HepG2 (cell line): ENCODE results near the gene TXNRD2. TPM values are rescaled to one million over a fixed set of nuclear protein-coding genes. Genes with fewer than 3 reads are reported as not detected.

Experiments used
- AGO2 ChIP-seq: fragments of 200-400 bp; formaldehyde crosslinking; optimal IDR thresholded peaks from 2 replicates; pipeline ENCODE3; 2017; ENCODE audit warnings: mild to moderate bottlenecking, low read depth, low read length, moderate library complexity
- DNMT3B ChIP-seq: conservative IDR thresholded peaks from 2 replicates; pipeline ENCODE4 v1.6.1; 2016; ENCODE audit warnings: missing biosample characterization, control low read depth
- HDAC1 ChIP-seq: sonication (generic); formaldehyde crosslinking; IDR thresholded peaks from 2 replicates; pipeline ENCODE4 v1.5.1; 2020; ENCODE audit warnings: mild to moderate bottlenecking, missing genetic modification reagents
- MAZ ChIP-seq, 2 experiments: sonication (generic) in 1 of 2; formaldehyde crosslinking in 1 of 2; IDR thresholded peaks; 2 replicates each; pipeline versions ENCODE4 v1.5.0 to v1.6.1; 2012 to 2020; ENCODE audit warnings: low read depth in 2 of 2, mild to moderate bottlenecking in 2 of 2, borderline replicate concordance in 1 of 2, improper control_type of control experiment in 1 of 2, low read length in 1 of 2, missing genetic modification reagents in 1 of 2, moderate library complexity in 1 of 2
- NFE2 ChIP-seq: sonication (generic); formaldehyde crosslinking; IDR thresholded peaks from 2 replicates; pipeline ENCODE4 v1.4.0; 2020; ENCODE audit warnings: missing genetic modification reagents
- RNF2 ChIP-seq: fragments of 450-650 bp; conservative IDR thresholded peaks from 2 replicates; pipeline ENCODE4 v1.6.1; 2016; ENCODE audit warnings: low read depth
- SALL2 ChIP-seq: sonication (generic); formaldehyde crosslinking; IDR thresholded peaks from 2 replicates; pipeline ENCODE4 v1.8.1; 2023; ENCODE audit warnings: mild to moderate bottlenecking, missing genetic modification reagents, inconsistent platforms
- SAP130 ChIP-seq: IDR thresholded peaks from 2 replicates; pipeline ENCODE4 v1.6.1; 2016; ENCODE audit warnings: low read depth
- SP4 ChIP-seq: sonication (generic); formaldehyde crosslinking; IDR thresholded peaks from 2 replicates; pipeline ENCODE4 v1.8.1; 2023; ENCODE audit warnings: mild to moderate bottlenecking, missing genetic modification reagents
- SYNCRIP ChIP-seq: fragments of 200-400 bp; formaldehyde crosslinking; IDR thresholded peaks from 2 replicates; pipeline ENCODE4 v1.6.1; 2018; ENCODE audit warnings: mild to moderate bottlenecking, low read depth, low read length; ENCODE audit not compliant: insufficient read depth
- ZNF180 ChIP-seq: sonication (generic); formaldehyde crosslinking; IDR thresholded peaks from 2 replicates; pipeline ENCODE4 v1.4.0; 2020; ENCODE audit warnings: low read depth, missing genetic modification reagents, borderline replicate concordance
- ZNF441 ChIP-seq: sonication (generic); formaldehyde crosslinking; IDR thresholded peaks from 2 replicates; pipeline ENCODE4 v1.7.0; 2021; ENCODE audit warnings: missing genetic modification reagents, borderline replicate concordance
- ZNF501 ChIP-seq: sonication (generic); formaldehyde crosslinking; IDR thresholded peaks from 2 replicates; pipeline ENCODE4 v1.5.1; 2020; ENCODE audit warnings: mild to moderate bottlenecking, moderate library complexity, missing genetic modification reagents
- ZNF619 ChIP-seq: sonication (generic); formaldehyde crosslinking; IDR thresholded peaks from 2 replicates; pipeline ENCODE4 v1.4.0; 2020; ENCODE audit warnings: mild to moderate bottlenecking, missing genetic modification reagents
- polyA plus RNA-seq, 8 experiments: library from polyadenylated mRNA; depleted of rRNA in 3 of 8; stranded (reverse) in 7 of 8; unstranded in 1 of 8; fragments of >200 nt; fragmentation: Illumina TruSeq in 4 of 8; extraction: Trizol in 4 of 8; gene quantifications; 2 replicates each; pipeline versions ENCODE4 v1.2.1 to v1.2.3, GENCODE V29; 2011 to 2016; ENCODE audit warnings: low read depth in 4 of 8, missing spikeins in 1 of 8, mixed read lengths in 1 of 8; ENCODE audit not compliant: insufficient read depth in 1 of 8
- total RNA-seq, 5 experiments: library from RNA; depleted of rRNA; stranded (reverse); fragments of >200 nt; fragmentation: Illumina TruSeq; extraction: Trizol; gene quantifications; 2 replicates each; pipeline ENCODE4 v1.2.3, GENCODE V29; 2016; ENCODE audit warnings: low read depth in 1 of 5
- TF ChIP-seq, protein P1 (sequence below): sonication (generic); formaldehyde crosslinking; IDR thresholded peaks from 2 replicates; pipeline ENCODE4 v1.4.0; 2020; ENCODE audit warnings: mild to moderate bottlenecking, missing genetic modification reagents

TXNRD2 gene
- total and polyA plus RNA-seq, 2 of the 13 experiments (the other 11 are each of a cell fraction or from before 2014, with no cell fraction given), result 17.5 to 18.6 TPM

DNA sequence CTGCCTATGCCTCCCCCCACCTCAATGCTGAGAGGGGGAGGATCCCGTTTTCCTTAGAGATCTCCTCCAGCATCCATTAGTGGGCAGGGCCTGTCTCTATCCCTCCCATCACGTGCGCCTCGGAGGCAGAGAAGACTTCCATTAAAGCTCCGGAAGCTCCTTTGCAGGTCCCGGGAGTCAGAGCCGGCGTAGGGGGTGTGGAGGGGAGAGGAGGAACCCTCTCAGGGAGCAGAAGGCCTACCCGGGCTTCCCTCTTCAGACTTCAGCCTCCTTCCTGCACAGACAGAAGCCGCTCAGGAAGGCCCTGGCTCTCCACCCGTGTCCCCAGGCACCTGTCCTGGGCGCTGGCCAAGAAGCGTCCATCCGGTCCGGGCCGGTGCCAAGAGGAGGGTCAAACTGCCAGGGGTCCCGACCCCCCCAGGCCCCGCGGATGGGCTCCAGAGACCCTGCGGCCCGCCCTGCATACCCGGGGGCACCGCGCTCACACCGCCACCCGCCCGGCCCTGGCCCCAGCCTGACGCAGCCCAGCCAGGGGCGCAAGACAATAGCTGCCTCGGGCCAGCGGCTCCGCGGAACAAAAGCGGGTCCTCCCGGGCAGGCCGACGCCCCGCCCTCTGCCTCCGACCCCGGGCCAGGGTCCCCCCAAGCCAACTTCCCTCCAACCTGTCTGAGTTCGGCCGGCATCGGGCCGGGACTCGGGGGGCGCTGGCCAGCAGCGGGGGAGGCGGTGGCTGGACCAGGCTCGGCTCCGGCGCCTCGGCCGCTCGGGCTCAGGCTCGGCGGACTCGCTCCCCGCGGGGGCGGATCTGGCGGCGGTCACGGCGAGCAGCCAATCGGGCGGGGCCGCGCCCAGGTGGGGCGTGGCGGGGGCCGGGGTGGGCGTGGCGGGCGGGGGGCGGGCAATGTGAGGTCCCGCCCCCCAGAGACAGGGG, 45.1 kb upstream of the TXNRD2 start (continued):
- TF ChIP-seq MAZ (IDR thresholded peaks at IDR 0.05; ENCODE audit: borderline replicate concordance, low read depth, low read length) (peak; percentile 61; the same call in 1 of the 2 replicates), MAZ (CRISPR knock-in tag; IDR thresholded peaks at IDR 0.05; ENCODE audit: low read depth) (no peak; the same call in 1 of the 2 replicates), HDAC1 (no peak), NFE2 (CRISPR knock-in tag) (no peak), ZNF501 (CRISPR knock-in tag) (peak; percentile 47; the same call in 1 of the 2 replicates), SP4 (CRISPR knock-in tag) (peak; percentile 52), ZNF441 (CRISPR knock-in tag) (peak; percentile 98), ZNF619 (CRISPR knock-in tag) (0 out of 2 replicates have a peak, but pooled peaks have one; percentile 48), SALL2 (CRISPR knock-in tag) (0 out of 2 replicates have a peak, but pooled peaks have one; percentile 44), AGO2 (peak; percentile 86), DNMT3B (CRISPR knock-in tag) (no peak), RNF2 (peak; percentile 66; the same call in 1 of the 2 replicates), SAP130 (CRISPR knock-in tag) (peak; percentile 52), ZNF180 (no peak), SYNCRIP (no peak)
- TF ChIP-seq, protein P1, sequence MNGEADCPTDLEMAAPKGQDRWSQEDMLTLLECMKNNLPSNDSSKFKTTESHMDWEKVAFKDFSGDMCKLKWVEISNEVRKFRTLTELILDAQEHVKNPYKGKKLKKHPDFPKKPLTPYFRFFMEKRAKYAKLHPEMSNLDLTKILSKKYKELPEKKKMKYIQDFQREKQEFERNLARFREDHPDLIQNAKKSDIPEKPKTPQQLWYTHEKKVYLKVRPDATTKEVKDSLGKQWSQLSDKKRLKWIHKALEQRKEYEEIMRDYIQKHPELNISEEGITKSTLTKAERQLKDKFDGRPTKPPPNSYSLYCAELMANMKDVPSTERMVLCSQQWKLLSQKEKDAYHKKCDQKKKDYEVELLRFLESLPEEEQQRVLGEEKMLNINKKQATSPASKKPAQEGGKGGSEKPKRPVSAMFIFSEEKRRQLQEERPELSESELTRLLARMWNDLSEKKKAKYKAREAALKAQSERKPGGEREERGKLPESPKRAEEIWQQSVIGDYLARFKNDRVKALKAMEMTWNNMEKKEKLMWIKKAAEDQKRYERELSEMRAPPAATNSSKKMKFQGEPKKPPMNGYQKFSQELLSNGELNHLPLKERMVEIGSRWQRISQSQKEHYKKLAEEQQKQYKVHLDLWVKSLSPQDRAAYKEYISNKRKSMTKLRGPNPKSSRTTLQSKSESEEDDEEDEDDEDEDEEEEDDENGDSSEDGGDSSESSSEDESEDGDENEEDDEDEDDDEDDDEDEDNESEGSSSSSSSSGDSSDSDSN (CRISPR knock-in tag), result peak; percentile 48; the same call in 1 of the 2 replicates
